Duodenal mucosa (tissue), 2 donors: ENCODE measurements around the gene ECM1.

Experiments
- H3K27ac ChIP-seq: one replicate; pipeline ENCODE4 v1.7.0; 2013; ENCODE audit warnings: low read depth, low read length
- H3K27me3 ChIP-seq, 2 donors: one replicate each; pipeline ENCODE4 v1.7.0; 2013; ENCODE audit warnings: low read length in 2 of 2, control low read depth in 1 of 2; ENCODE audit not compliant: insufficient read depth in 2 of 2, control insufficient read depth in 1 of 2
- H3K36me3 ChIP-seq, 2 donors: one replicate each; pipeline ENCODE4 v1.7.0; 2013; ENCODE audit warnings: low read length in 2 of 2, control low read depth in 1 of 2; ENCODE audit not compliant: insufficient read depth in 2 of 2, control insufficient read depth in 1 of 2
- H3K4me1 ChIP-seq, 2 donors: one replicate each; pipeline ENCODE4 v1.7.0; 2013; ENCODE audit warnings: low read length in 2 of 2, control low read depth in 1 of 2; ENCODE audit not compliant: insufficient read depth in 2 of 2, control insufficient read depth in 1 of 2
- H3K4me3 ChIP-seq, 2 donors: one replicate each; pipeline ENCODE4 v1.7.0; 2013; ENCODE audit warnings: low read length in 2 of 2, low read depth in 1 of 2
- H3K9ac ChIP-seq, 2 donors: one replicate each; pipeline ENCODE4 v1.7.0; 2013; ENCODE audit warnings: low read length in 2 of 2, low read depth in 1 of 2
- H3K9me3 ChIP-seq, 2 donors: one replicate each; pipeline ENCODE4 v1.7.0; 2013; ENCODE audit warnings: low read length in 2 of 2, control low read depth in 1 of 2; ENCODE audit not compliant: control insufficient read depth in 1 of 2

The ECM1 gene

GRCh38 chr1:150561974-150562445, 54.1 kb downstream of the ECM1 start:
- Histone ChIP-seq H3K27me3 (no peaks in the 10 kb centered on the region), H3K36me3 (no peaks in the 10 kb centered on the region), H3K4me3 (peak overlapping the region; percentile 75 to 80), H3K4me1 (peaks cover 49 to 71% of the 10 kb centered on the region in 2 donors), H3K27ac (peak overlapping the region; percentile 100), H3K9ac (peak overlapping the region; percentile 96 to 98), H3K9me3 (no peaks in the 10 kb centered on the region)

GRCh38 chr1:150562446-150563339, 54.8 kb downstream of the ECM1 start:
- H3K4me1 ChIP-seq: peaks cover 56 to 78% of the 10 kb centered on the region in 2 donors
- peak overlapping the region; percentile 75 to 80 for H3K4me3 ChIP-seq
- H3K36me3 ChIP-seq: no peaks in the 10 kb centered on the region
- H3K27ac ChIP-seq: peak overlapping the region; percentile 100
- H3K9me3 ChIP-seq: no peaks in the 10 kb centered on the region
- H3K27me3 ChIP-seq: no peaks in the 10 kb centered on the region
- H3K9ac ChIP-seq: peak overlapping the region; percentile 96 to 98
